Measurements from ENCODE around the gene CNTNAP2.
"Not testable (repeated sequence)": the region's sequence is repeated elsewhere in the genome, so short reads cannot be mapped to it uniquely, and the experiment has no call there.

Gene CNTNAP2

DNA sequence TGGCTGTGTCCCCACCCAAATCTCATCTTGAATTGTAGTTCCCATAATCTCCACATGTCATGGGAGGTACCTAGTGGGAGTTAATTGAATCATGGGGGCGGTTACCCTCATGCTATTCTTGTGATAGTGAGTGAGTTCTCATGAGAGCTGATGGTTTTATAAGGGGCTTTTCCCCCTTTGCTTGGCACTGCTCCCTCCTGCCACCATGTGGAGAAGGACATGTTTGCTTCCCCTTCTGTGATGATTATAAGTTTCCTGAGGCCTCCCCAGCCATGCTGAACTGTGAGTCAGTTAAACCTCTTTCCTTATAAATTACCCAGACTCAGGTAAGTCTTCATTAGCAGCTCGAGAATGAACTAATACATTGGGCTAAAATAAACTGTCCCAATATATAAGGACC, 1482.1 kb downstream of the CNTNAP2 start:
- not testable (repeated sequence) for DNase-seq

DNA sequence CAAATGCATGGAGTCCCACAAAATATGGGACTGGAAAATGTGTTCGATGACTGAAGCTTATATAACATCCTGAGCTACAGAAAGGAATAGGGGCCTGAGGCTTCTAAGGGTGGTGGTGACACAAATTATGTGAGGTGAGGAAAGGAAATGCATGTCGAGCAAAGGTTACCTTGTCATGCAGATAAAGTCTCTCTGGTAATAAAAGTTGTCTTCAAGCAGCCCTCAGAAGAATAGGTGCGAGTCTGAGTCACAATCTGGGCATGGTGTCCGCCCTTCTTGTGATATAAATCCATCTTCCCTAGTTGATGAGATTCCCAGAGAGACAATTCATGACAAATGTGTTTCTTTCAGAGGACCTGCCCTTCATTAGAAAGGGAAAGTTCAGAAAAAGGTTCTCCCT, 1488.7 kb downstream of the CNTNAP2 start:
- no peak for DNase-seq

DNA sequence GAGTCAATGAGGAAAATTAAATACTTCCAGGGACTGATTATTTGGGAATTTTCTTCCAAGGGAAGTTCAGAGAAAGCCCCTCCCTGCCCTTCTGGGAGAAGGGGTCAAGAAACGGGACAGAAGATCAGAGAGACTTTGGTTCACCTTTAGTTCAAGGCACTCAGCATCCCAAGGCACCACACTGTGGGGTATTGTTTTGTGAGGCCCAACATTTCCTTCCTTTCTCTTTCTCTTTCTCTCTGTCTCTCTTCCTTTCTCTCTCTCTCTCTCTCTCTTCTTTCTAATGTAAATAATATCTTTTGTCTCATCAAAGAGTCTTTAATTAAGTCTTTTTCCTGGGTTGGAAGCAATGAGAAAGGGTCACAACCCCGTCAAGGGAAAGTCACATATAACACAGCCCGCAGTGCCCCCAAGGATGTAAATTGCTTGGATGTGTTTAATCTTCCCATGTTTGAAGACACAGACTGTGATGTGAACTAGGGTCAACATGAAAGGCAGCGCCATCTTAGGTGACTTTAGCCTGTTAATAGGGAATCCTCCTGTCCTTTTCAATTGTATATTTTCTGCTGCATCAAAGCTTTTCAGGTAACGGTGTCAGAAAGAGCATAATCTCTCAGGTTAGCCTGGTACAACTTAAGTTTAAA, 1490.7 kb downstream of the CNTNAP2 start:
- DNase-seq = no peak

DNA sequence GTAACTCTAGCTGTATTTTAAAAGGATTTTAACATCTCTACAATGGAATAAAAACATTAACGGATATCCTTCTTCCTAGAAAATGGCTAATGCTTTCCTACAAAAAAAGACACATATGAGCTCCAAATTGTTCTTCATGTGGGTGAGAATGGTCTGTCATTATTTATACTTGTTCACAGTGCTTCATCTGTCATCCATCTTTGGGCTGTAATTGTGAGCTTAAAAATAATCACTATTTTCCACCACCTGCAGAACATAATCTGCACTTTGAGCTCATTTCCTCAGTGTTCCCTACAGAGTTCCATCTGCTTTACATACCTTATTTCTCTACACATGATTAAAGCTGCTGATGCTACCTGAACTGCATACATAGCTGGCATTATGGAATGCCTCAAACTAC, 1494.8 kb downstream of the CNTNAP2 start:
- DNase-seq = no peak

DNA sequence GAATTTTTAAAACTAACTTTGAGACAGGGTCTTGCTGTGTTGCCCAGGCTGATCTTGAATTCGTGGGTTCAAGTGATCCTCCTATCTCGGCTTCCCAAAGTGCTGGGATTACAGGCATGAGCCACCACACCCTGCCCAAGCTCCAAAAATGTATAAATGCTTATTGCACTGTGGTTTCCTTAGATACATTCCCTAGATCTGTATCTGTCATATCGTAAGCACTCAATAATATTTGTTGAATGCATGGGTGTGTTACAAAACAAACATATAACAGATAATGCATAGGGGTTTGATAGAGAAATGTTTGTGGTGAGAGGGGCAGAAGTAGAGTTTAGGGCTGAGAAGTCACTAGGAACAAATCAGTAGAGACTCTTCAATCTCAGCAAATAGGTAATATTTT, 1518.7 kb downstream of the CNTNAP2 start:
- no peak for DNase-seq

DNA sequence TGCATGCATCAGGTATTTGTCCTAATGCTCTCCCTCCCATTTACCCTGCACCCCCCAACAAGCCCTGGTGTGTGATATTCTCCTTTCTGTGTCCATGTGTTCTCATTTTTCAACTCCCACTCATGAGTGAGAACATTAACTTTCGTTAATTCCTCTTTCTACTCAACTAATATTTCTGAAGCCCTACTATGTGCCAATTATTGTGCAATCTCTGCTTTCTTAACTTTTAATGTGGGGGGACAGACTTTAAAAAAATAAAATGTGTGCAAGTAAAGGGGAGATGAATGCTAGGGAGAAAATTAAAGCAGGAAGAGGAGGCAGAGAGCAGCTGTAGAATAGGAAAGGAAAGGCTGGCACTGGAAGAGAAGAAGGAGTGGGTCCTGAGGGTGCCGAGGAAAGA, 1520.0 kb downstream of the CNTNAP2 start:
- DNase-seq = no peak

DNA sequence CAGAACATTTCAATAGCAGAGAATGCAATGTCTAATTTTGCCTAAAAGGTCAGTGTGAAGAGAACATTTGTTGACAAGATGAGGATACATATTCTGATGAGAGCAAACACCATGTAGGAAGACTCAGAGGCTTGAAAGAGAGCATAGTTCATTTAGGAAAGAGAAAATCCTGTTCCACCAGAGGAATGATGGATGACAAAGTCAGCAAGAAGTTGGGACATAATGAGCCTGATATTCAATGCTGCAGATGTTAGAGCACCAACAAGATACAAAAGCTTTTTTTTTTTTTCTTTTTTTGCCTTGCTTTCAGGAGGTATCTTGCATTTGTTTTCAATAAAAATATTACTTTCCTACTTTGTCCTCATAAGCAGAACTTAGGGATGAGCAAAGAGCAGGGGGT, 1522.0 kb downstream of the CNTNAP2 start:
- DNase-seq = no peak

DNA sequence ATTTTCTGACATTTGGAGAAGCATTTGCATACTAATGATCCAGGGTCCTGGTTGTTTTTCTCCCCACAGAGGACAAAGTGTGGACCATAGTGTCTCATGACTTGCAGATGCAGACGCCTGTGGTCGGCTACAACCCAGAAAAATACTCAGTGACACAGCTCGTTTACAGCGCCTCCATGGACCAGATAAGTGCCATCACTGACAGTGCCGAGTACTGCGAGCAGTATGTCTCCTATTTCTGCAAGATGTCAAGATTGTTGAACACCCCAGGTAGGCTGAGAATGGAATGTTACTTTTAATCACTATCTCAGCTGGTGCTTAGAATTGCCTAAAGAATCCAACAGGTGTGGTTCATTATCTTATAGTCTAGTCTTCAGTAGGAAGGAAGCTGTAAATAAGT, 1522.4 kb downstream of the CNTNAP2 start:
- no peak for DNase-seq

DNA sequence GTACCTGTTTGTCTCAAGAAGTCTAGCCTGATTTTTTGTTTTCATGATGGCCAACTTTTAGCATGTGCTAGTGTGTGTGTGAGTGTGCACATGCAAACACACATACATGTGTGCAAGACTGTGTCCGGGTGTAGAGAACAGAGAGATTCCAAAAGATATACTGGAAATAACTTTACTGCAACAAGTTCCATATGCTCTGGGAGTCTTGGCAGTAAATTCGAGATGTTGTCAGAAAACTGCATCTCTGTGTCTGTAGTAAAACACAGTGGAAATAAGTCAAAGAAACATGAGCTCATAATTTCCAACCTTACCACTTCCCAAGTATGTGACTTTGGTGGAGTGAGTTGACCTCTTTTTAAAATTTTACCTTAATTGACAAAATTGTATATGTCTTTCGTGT, 1523.2 kb downstream of the CNTNAP2 start:
- DNase-seq = no peak

DNA sequence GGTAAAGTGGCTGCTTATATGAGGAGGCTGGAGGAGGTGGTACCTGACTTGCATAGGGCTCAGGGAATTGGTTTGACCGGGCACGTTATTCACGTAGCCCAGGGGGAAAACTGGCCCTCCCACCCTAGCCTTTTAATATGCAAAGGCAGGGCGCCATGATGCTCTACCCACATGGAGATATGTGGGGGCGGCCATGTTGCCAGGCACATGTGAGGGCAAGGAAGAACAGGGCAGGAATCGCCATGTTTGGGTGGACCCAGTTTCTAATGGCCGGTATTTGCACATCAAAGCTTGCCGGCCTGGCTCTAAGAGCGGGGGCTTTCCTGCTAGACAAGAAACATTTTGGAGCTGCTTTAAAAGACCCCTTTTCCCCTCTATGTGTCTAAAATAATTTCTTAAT, 1524.2 kb downstream of the CNTNAP2 start:
- no peak for DNase-seq

DNA sequence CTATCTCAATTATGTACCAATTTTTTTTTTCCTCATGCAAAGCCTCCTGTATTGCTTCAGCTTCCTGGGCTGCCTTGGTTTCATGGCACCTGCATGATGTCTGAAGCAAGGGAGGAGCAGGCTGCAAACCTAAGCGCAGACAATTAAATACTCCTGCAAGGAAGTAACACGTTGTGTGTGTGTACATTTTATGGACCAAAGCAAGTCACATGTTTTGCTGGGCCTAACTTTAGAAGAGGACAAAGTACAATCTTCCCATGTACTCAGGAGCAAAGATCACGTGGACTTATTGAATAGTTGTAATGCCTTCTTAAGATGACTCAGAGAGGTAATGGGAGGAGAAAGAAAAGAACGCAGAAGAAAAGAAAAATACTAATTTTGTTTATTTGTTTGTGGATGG, 1530.0 kb downstream of the CNTNAP2 start:
- no peak for DNase-seq

DNA sequence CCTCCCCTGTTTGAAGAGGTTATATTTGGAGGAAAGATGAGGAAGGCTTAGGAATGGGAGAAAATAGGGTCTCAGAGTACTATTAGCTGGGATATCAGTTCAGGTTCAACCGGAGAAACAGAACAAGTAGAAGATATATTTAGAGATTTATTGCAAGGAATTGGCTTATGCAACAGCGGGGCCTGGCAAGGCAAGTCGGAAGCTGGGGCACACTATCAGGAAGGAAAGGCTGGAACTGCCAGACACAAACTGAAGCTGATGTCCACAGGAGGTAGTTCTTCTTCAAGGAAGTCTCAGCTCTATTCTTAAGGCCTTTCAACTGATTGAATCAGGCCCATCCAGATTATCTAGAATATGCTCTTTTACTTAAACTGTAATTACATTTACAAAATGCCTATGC, 1534.4 kb downstream of the CNTNAP2 start:
- no peak for DNase-seq

DNA sequence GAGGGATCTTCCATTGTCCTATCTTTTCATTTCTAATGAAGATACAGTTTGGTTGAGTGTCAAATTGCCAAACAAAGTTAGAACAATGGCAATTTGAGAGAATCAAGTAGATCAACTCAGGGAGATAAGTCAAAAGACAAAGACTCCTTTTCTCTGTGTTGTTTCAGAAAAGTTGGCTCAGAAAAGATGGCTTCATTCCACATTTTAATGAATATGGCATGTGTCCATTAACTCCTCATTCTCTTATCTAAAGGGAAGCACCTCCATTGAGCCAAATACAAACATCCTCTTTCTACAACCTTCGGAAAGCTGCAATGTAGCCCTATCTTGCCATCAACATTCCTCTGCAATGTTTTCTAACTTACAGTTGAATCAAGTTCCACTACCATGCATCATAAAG, 1535.0 kb downstream of the CNTNAP2 start:
- DNase-seq = no peak

DNA sequence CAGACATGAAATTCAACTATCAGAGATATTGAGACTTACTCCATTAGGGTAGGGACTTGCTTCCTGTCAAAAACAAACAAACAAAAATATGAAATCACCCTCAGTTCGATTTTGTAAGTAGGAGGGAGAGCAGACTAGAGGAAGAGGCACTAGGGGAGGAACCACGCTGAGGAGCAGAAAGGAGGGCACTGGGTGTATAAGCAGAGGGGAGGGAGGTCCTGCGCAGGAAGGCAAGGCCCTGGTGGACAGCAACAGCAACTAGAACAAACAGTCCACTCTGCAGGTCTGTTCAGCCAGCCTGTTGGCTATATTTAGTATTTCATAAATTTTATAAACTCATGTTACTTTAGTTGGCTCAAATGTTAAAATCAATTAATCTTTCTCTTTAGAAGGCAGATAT, 1536.9 kb downstream of the CNTNAP2 start:
- DNase-seq = no peak

DNA sequence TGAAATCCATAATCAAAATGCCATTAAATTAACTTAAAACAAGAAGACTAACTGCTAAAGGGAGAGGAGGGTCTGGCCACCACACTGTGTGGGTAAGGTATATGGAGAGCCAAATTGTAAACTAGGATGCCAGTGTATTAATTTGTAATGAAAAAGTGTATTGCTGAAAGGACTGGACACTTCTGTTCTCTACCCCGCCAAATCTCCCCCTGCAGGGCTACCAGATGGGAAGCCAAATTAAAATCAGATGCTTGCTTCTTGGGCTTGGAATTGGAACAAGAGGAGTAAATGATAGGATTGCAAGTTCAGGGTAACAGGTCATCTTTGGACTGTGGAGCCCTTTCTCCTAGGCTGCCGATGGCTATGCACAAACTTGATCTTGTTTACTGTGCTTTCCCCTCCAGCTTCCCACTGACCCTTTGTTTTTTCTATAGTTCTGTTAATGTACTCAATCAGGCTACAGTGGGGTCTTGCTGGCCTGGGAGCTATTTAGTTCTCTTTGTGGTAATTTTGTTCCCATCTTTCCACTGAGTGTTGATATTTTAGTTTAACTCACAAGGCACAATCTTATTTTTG, 1541.9 kb downstream of the CNTNAP2 start:
- no peak for DNase-seq

DNA sequence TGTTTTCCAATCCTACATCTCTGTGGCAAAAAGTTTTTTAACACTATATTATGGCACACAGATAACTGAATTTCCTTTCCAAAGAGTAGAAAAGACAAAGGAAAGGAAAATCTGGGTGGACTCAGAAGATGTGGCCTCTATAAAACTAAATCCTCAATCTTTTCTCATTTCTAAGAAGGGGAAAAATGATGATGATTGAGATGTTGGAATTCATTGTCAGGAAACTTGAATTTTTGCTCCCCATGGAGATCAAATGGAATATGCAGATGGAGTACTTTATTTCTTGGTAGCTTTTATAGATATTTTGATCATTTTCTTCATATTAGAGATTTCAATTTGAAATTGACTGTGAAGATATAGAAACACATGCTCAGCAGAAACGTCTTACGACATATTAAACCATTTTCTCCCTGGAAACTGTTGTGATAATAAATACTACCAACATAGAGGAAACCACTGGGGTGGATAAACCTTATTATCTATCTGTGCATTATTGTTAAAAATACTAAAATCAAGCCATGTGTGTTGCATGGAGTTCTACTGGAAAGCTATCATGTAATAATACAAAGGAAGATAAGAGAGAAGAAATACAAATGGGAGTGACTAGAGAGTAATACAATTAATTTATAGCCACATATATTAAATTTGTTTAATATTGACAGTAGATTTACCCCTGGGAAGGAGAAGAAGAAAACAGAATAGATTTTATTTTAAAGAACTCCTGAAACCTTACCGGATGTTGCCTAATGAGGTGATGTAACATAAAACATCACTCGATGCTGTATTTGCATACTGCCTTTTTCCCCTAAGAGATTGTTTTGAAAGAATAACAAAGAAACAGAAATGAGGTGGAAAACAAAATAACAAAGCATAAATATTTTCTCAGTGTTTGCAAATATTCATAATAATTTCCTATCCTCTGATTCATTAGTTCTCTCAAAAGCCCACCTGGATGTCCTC, 1542.7 kb downstream of the CNTNAP2 start:
- DNase-seq = no peak

DNA sequence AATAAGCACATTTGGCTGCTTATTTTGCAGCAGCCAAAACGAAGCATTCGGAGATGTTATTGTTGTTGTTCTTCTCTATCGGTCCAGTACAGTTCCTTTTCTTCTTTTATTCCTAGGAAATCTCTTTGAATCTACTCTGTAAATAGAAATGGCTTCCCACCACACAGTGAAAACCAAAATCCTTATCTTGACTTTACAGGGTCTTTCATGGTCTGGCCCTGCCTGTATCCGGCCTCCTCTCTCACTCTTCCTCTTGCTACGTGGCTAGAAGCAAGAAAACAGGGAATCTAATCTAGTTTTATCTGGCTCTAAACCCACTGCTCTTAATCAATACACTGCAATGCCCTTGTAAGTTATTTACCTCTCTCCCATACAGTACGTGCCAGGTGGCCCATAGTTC, 1547.9 kb downstream of the CNTNAP2 start:
- no peak for DNase-seq

DNA sequence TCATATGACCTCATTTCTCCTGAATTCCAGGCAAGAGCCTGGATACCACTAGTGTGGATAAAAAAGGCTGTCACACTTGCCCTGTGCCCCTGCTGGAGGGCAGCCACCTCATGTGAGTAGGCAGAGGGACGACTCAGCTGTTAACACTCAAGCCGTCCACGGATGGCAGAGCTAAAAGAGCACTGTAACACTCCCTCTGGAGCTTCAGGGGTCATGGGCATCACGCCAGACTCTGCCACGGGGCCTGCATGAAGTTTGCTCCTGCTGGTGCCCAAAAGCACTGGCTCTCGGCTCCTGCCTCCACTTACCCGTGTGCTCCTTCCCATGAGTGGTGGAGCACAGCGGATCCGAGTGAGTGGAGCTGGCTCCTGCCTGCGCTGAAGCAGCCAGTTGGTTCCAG, 1554.2 kb downstream of the CNTNAP2 start:
- no peak for DNase-seq

DNA sequence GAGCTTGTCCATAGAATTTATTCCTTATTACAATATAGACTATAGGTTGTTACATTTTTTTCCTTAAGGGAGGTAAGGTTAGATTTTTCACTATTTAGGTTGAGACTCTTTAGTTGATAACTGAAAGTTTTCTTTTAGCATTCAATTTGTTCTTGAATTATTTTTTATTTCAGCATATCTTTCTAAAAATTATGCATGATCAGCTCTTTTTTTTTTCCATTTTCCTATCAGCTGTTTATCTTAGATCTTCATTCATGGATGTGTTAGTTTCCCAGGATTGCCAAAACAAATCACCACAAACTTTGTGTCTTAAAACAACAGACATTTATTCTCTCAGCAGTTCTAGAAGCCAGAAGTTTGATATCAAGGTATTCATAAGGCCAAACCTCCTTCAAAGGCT, 1558.1 kb downstream of the CNTNAP2 start:
- no peak for DNase-seq

DNA sequence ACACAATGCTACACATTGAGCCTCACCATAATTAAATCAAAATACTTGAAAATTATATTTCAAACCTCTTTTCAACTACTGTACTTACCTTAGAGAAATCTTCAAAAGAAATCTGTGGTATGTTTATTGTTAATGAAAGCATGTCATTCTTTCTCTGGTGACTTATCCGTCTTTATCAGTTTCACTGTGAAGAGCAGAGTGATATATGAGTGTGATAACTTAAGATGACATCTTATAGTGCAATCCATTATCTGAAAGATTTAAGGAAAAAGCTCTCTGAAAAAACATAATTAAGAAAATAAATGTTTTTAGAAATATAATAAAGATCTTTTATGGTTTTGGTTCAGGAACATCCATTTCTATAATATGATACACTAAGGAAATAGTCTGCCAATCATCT, 1562.3 kb downstream of the CNTNAP2 start:
- DNase-seq = no peak

DNA sequence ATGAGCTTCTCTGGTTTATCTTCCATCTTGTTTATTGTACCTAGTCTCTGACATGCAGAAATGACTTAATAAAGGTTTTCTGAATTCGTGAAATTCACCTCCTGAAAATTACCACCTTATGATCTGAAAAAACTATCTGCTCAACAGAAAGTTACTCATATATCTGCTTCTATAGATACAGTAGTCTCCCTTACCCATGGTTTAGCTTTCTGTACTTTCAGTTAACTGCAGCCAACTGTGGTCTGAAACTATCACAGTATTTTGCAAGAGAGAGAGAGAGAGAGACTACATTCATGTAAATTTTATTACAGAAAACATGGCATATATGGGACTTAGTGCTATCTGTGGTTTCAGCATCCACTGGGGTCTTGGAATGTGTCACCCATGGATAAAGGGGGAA, 1564.9 kb downstream of the CNTNAP2 start:
- no peak for DNase-seq

DNA sequence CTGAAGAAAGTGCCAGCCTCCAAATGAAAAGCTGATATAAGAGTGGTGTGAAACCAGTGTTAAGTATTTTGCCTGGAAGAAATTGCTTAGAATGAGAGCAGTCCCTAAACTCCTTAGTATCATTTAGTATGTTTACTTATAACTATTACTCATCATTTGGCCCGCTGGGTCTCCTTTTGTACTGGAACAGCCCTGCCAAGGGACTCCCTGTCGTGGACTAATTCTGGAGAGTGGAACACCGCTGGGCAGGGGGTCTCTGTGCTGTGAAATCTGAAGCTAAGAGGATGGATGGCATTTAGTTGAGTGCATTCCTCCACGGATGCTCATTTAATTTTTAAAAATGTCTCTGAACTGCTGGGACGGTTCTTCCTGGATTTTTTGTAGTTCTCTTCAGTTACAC, 1584.1 kb downstream of the CNTNAP2 start:
- no peak for DNase-seq

DNA sequence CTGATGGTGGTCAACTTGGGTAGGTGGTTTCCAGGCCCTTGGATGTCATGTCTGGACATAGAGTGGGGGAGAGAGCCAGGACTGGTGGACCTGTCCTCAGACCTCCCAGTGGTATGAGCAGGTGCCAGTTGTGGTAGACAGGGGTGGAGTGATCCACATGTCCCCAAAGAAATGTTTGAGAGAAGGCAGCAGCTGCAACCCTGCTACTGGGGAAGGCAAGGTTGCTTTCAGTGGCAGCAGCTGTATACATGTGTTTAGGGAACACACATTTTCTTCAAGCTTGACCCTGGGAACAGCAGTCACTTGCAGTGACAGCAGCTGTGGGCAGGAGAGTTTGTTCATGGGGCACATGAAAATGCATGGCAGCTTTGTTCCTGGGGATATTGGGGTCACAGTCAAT, 1591.3 kb downstream of the CNTNAP2 start:
- DNase-seq = no peak

DNA sequence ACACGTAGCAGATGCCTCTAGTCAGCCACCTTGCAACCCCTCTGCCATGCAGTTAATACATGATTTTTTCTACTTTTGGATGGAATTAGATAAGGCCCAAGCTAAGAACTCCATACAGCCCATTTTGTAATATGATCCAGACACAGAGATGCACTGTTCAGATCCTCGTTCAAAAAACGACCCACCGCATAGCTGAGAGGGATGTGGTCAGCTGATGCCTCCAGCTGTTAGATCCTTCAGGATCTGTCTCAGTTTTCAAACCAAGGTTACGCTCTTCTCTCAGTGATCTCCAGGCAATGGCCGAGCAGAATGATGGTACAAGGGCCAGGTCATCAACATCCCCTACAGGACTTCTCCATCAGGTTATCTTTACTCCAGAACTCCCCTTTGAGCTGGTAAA, 1592.3 kb downstream of the CNTNAP2 start:
- no peak for DNase-seq
